HCEC 1CT (cell line): Measurements from ENCODE around the gene CCDC74B.
"Not testable (repeated sequence)": the region's sequence is repeated elsewhere in the genome, so short reads cannot be mapped to it uniquely, and the experiment has no call there.

Experiments
- DNase-seq: peaks from one replicate; pipeline ENCODE4 v3.0.0-alpha.2; 2017

The CCDC74B gene

DNA sequence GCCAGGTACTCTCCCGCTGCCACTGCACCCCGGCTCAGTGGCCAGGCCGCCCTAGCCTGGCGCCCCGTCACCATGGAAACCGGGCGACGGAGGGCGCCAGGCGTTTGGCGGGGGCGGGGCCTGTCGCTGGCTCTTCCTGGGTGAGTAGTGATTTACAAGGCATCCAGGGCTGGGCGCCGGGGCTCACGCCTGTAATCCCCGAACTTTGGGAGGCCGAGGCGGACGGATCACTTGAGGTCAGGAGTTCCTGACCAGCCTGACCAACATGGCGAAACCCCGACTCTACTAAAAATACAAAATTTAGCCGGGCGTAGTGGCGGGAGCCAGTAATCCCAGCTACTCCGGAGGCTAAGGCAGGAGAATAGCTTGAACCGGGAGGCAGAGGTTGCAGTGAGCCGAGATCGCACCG, at the start of gene CCDC74B:
CCDC74B (minus strand) TSS at position 107 of the 409 bp plus-strand sequence. CDS start 116 bp downstream, outside the sequence.
- peak; percentile 25 for DNase-seq

DNA sequence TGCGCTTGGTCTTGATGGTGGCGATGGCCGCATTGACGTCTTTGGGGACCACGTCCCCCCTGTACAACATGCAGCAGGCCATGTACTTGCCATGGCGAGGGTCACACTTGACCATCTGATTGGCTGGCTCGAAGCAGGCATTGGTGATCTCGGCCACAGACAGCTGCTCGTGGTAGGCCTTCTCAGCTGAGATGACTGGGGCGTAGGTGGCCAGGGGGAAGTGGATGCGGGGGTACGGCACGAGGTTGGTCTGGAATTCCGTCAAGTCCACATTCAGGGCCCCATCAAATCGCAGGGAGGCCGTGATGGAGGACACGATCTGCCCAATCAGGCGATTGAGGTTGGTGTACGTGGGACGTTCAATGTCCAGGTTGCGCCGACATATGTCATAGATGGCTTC, 48.9 kb upstream of the CCDC74B start:
- not testable (repeated sequence) for DNase-seq

DNA sequence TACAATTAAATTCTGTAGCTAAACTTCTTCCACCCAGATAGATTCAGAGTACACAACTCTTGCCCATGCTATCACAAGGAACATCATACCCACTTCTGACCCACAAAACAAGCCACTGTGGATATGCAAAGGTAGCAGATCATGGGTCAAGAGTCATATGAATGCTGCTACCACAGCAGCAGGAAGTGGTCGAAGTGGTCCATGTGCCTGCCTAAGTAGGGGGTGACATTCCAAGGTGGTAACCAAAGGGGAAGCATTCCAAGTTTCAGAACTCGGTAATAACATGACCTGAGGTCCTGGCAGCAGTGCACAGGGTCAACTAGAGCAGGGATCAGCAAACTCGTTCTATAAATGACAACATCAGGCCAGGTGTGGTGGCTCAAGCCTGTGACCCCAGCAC, 47.5 kb upstream of the CCDC74B start:
- not testable (repeated sequence) for DNase-seq

DNA sequence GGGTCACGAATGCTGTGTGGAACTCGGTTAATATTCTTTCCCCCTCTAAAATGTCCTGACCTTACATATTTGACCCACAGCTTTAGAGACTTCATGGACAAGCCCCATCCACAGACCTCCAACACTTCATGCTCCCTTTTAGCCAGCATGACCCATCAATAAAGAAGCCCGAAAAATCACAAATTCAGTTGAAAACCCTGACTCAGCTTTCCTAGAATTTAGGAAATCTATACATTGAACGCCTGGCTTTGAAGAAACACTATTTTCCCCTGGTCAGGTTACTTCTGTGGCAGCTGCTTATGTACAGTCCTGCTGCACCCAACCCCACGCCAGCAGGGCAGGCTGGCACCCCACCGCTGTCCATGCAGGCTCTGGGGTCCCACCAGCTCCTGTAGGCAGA, 46.4 kb upstream of the CCDC74B start:
- not testable (repeated sequence) for DNase-seq

DNA sequence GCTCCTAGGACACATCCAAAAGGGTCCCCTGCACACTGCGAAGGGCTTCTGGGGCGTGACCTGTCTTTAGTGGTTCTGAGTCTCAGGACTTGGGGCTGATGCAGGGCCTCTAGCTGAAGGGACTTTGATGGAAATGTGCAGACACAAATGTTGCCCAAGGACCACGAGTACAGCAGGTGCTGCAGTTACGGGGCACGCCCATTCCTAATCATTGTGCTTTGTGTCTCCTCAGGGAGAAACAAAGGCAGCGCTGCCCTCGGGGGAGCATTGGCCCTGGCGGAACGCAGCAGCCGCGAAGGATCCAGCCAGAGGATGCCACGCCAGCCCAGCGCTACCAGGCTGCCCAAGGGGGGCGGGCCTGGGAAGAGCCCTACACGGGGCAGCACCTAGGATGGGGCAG, 45.3 kb upstream of the CCDC74B start:
- no peak for DNase-seq

DNA sequence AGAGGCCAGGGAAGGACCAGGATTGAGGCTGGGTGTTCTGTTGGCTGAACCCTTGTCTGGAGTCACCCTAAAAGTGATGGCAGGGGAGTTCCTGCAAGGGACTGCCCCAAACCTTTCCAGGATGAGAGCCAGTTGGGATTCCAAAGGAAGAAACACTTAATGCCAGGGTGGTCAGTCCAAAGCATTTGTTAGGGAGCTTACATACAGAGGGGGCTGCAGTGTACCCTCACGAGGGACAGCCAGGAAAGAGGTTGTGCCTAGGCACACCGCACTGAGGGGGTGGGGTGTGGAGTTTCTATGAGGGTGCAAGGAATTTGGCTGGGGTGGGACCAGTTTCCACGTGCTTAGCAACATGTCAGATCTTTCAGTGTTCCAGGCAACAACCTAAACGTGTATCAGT, 44.0 kb upstream of the CCDC74B start:
- DNase-seq = not testable (repeated sequence)

DNA sequence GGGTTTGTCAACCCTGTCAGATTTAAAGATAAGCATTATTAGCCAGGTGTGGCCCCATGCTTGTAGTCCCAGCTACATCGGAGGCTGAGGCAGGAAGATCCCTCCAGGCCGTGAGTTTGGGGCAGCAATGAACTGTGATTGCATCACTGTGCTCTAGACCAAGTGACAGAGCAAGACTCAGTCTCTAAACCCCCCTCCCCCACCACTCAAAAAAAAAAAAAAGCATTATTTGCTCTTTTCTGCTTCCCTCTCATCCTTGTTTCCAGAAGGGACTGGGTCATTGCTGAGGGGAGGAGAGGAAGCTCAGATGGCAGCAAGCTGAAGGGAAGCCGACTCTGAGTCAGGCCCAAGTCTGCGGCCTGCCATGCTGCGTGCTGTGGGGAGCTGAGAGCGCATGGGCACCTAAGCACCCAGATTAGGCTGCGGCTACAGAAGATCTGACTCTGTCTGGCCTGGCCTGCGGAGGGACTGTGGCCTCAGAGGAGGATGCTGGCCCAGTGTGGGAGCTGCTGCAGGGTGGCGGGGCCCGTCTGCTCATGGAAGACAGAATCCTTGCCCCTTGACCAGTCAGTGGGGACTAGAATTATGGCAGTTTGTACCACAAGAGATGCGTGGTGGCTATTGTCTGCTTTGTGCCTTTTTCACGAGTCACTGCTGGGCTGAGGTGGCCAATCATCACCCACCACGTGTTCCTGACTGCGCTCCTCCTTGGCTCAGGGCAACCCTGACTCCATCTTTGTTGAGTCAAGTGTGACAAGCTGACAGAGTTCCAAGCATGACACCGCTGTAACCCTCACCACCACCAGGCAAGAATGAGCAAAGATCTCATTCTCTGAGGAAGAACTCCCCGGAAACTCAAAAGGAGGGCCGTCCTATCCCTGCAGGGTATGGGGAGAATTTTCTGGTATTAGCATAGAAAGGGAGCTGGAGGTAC, 43.2 kb upstream of the CCDC74B start:
- not testable (repeated sequence) for DNase-seq

DNA sequence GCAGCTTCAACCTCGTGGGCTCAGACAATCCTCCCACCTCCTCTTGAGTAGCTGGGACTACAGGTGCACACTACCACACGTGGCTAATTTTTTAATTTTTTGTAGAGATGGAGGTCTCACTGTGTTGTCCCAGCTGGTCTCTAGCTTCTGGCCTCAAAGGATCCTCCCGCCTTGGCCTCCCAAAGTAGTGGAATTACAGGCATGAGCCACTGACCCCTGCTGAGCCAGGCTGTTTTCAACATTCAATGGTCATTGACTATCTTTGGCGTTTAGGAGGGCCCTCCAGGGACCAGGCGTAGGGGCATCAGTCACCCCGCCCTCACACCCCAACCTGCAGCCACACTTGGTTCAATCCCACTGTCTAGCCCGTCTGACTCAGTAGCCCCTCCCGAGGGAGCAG, 42.4 kb upstream of the CCDC74B start:
- DNase-seq = no peak

DNA sequence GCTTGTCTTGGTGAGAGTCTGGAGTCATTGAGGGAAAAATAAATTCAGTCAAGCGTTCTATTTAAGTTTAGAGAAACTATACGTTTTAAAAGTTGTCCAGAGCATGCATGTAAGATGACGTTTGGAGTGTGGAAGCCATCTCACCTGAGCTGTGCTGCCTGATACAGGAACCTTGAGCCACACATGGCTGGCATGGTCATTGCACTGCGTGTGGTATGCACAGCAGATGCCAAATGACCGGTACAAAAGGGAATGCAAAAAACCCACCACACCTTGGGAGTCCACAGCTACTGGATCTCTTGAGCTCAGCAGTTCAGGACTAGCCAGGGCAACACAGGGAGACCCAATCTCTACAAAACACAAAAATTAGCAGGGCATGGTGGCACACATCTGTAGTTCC, 41.5 kb upstream of the CCDC74B start:
- no peak for DNase-seq

DNA sequence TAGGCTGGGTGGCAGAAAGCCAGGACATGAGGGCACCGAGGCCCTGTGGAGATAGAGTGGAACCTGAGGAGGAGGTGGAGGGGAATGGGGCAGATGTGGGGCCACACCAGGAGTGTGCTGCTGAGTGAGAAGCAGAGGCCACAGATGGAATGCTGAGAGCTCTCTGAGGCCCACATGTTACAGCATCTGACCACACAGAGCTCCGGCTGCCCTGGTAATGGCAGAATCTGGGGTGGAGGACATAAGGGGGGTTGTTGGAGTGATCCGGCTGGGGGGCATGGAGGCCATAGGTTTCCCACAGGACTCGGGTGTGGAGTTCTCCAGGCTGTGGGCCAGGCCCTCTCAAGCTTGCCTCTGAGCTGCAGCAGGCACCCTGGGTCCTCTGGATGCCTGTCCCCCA, 41.0 kb upstream of the CCDC74B start:
- no peak for DNase-seq

DNA sequence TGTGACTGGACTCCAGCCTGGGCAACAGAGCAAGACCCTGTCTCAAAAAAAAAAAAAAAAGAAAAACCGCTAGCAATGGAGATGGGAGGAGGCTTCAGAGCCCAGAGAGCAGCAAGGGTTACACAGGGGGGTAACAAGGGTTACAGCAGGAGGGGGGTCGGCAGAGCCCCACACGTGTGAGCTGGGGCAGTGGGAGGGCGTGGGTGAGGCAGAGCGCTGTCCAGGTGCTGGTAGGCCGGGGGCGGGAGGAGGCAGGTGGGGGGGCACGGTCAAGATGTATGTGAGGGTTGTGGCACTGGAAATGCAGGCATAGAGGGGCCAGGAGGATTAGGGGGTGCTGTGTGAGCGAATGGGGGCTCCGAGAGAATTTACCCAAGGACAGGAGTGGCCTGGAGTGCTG, 40.5 kb upstream of the CCDC74B start:
- no peak for DNase-seq

DNA sequence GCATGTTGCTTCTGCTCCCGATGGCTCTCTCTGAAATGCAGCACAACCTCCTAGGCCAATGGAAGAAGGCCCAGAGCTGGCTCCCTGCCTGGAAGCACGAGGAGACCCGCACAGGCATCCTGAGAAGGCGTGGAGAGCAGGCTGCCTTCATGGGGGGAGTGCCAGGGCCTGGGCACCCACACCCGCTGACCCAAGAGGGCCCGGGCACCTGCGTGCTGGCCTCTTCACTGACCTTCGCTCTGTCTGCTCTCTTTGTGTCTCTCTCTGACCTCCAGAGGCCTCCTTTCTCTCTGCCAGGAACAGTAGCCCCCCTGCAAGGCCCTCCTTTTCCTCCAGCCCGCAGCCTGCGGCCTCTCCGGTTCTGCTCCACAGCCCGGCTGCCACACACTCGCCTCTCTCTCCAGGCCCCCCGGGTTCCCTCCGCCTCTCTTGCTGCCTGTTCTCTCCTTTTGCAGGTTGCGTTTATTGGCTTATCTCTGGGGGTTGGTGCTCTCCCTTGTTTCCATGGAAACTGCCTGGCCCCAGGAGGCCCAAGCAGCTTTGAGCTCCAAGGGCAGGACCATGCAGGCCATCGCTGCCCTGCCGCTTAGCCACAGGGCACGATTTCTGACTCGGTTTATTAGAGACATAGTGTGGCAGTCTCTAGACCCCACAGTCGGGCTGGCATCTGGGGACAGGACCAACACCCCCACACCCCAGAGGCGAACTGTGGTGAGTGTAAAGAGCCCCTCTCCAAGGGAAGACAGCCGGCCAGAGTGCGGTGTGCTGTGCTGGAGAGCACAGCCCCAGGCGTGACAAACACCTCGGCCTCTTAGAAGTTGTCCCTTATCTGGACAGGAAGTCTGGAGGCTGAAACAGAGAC, 38.8 kb upstream of the CCDC74B start:
- DNase-seq = peak; percentile 1

DNA sequence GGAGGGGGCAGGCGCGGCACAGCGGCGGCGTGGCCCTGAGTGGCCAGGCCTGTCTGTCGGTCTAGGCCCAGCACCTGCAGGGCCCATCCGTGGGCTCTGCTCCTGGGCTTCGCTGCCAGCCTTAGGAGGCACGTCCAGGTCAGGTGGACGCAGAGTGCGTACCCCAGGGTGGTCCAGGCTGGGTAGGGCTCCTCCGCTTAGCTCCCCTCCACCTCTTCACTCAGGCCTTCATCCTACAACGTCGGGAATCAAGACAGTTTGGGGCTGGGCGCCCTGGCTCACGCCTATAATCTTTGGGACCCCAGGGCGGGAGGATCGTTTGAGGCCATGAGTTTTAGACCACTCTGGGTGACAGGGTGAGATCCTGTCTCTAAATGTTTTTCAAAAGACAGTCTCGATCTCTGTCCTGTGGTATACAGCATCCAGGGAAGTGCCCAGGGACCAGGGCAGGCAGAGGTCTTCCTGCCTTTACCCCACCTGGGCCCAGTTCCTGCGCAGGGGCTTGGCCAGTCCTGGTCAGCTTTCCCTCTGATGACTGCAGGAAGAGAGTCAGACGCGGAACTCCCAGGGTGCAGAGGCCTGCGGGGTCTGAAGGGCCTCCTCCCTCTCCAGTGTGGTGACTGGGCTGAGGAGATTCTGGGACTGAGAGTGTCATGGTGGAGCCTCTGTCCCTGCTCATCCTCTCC, 38.1 kb upstream of the CCDC74B start:
- DNase-seq = peak; percentile 1

DNA sequence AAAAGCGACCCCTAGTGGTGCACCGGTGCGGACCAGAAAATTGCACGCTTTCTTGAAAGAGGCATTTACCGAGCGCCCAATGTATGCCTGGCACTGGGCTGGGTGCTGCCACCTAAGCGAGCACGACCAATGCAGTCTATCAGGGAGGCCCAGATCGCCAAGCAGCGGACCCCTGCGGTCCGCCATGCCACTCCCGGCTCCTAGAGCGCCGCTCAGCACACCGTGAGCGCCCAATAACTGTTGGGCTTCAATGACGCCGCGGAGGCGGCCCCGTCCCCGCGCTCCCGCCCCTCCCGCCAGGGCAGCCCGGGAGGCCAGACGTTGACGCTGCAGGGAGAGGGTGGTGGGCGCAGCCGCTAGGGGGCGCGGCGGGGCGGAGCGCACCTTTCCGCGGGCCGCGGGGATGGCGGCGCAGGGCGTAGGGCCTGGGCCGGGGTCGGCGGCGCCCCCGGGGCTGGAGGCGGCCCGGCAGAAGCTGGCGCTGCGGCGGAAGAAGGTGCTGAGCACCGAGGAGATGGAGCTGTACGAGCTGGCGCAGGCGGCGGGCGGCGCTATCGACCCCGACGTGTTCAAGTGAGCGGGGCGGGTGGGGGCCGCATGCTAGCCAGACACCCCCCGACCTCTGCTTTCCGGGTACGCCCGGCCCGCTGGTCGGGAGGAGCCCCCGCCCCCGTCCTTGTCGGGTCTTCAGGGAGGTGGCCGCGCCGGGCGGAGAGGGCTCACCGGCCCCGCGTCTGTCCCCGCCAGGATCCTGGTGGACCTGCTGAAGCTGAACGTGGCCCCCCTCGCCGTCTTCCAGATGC, 37.2 kb upstream of the CCDC74B start, which contains the start of gene MZT2B:
MZT2B (plus strand) TSS at position 383 of the 803 bp plus-strand sequence; CDS start at position 404, 21 bp downstream.
- DNase-seq = peak; percentile 81

DNA sequence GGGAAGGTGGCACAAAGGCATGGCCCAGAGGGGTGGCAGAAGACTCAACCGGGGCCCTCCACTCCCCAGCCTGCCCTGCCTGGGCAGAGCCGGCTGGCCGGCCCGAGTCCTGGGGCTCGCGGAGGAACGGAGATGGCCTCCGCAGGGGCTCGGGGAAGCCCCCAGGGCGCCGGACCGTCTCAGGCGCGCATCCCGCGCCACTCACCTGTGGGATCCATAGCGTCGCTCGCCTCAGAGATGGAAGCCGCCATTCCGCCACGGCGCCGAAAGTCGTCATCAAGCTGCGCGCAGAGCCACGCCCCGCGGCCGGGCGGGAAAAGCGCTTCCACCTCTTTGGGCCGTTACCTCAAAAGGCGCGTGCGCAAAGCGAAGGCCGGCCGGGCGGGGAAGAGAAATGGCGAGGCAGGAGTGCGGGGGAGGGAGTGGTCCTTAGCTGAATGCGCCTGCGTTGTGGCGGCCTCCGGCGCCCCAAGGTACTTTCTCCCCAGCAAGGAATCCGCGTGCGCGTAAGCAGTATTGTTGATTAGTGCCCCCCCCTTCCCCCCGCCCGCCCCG, 36.5 kb upstream of the CCDC74B start, which contains the start of gene SMPD4:
SMPD4 (minus strand) TSS at position 278 of the 555 bp plus-strand sequence. CDS start 5,010 bp downstream, outside the sequence.
- peak; percentile 91 for DNase-seq

DNA sequence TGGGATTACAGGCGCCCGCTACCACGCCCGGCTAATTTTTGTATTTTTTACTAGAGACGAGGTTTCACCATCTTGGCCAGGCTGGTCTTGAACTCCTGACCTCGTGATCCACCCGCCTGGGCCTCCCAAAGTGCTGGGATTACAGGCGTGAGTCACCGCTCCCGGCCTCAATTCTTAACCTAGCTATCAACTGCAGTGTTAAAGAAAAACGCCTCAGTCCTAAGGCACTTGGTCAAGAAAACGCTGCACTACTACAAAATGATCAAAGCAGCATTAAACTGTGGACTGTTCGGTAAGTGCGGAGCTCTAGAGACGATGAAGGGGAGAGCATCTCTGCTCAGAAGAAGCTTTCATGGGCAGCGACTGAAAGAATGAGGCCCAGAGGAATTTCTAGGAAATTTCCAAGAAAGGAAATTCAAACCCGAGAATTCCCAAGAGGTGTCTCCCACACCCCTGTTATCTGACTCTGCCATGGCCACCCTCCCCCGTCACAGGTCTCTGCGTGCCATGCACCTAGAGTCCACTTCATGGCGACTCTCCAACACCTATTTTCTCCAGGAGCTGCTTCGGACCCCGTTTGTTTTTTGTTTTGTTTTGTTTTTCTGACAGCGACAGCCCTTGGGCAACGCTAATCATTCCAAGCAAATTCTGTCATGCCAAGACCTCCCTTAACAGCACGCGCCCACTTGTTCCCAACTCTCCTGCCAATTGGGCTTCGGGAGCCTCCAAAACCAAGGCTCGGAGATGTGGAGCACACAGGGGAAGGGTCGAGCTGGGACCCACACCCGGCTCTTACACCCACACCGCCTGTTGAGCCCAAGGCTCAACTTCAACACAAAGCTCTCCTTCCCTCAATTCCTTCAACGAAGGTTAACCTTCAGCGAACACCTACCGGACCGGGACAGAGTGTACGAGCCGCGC, 35.8 kb upstream of the CCDC74B start:
- DNase-seq = not testable (repeated sequence)

DNA sequence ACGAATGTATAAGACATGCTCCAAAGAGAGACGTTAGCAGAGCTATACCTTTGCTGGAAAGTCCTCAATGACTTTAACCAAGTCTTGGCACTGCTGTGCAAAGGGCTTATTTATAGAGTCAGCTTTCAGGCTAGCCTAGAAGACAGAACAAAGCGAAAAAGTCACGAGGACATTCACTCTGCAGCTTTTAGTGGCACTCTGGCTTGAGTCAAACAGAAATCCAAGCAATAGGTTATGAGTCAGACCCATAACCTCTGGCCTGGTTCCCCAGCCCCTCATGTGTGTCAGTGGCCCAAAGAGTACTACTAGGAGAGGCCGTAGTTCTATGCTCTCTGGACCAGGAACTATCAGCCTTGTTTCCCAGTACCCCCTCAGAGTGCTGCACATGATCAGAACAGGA, 30.0 kb upstream of the CCDC74B start:
- not testable (repeated sequence) for DNase-seq

DNA sequence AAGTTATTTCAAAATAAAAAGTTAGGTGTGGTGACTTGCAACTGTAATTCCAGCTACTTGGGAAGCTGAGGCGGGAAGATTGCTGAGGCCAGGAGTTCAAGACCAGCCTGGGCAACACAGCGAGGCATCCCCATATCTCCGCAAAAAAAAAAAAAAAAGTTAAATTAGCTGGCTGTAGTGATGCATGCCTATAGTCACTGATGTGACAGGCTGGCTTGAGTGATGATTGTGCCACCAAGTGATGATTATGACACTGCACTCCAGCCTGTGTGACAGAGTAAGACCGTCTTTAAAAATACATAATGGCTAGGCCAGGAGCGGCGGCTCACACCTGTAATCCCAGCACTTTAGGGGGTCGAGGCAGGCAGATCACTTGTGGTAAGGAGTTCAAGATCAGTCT, 25.0 kb upstream of the CCDC74B start:
- no peak for DNase-seq

DNA sequence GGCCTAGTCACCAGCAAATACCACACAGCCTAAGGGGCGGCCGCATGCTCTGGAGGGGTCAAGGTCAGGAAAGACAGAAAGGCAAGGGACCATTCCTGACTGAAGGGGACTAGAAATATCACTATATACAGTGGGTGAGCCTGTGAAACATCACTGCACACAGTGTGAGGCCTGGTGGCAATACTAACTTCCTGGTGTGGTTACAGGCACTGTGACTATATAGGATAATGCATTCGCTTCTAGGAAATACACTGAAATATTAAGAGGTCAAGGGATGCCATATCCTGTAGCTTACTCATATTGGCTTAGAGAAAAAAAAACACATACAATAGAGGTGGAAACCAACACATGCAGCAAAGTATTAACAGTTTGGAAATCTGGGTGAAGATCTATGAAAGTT, 24.3 kb upstream of the CCDC74B start:
- DNase-seq = not testable (repeated sequence)

DNA sequence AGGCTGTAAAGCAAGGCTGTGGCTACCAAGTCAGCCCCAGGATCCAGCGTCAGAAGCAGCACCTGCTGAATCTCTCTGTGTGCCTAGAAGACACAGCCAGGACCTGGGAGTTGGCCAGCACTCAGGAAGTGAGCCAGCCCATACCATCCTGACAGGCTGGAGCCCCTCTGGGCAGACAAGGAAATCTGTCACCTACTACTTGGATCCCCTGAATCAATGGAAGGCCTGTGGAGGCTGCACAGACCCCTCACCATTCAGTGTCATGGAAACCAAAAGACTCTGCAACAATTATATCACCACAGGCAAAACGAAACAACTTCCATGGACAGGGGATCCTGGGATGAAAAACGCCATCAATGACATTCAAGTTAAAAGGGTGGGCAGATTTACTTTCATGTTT, 21.7 kb upstream of the CCDC74B start:
- not testable (repeated sequence) for DNase-seq
